Gastroesophageal sphincter (tissue), 3 donors: ENCODE data around the gene GPR156.

Source experiments
- CTCF ChIP-seq, 4 experiments: fragments of 200-600 bp in 2 of 4; fragments of 450-650 bp in 2 of 4; sonication (generic) in 1 of 4; IDR thresholded peaks; one replicate each; pipeline ENCODE4 v1.5.1; 2017 to 2019; ENCODE audit warnings: antibody characterized with exemption in 4 of 4, mild to moderate bottlenecking in 2 of 4, moderate library complexity in 2 of 4
- POLR2A ChIP-seq, 2 donors: fragments of 450-650 bp; IDR thresholded peaks; one replicate each; pipeline ENCODE4 v1.6.1; 2017; ENCODE audit warnings: antibody characterized with exemption in 2 of 2, mild to moderate bottlenecking in 2 of 2, moderate library complexity in 1 of 2
- POLR2AphosphoS5 ChIP-seq: sonication (generic); formaldehyde crosslinking; IDR thresholded peaks from one replicate; pipeline ENCODE4 v1.6.1; 2017; ENCODE audit warnings: antibody characterized with exemption

DNA sequence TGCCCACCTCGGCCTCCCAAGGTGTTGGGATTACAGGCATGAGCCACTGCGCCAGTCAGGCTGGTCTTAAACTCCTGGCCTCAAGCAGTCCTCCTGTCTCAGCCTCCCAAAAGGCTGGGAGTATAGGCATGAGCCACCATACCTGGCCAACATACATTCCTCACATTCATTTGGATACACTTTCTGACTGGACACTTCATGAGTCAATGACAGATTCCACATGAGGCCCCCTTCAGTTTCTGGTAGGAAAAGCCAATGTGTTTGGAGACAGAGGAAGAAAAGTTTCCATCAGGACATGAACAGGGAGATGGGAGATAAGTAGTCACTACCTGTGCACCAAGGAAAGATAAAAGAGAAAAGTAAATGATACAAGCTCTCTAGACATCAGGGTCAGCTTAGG lies 141.3 kb downstream of the GPR156 start:
- TF ChIP-seq POLR2A (IDR thresholded peaks at IDR 0.05): no peak
- TF ChIP-seq CTCF (IDR thresholded peaks at IDR 0.05): no peak
- no peak for TF ChIP-seq POLR2AphosphoS5
